A549 (cell line): ENCODE data around the gene FCN1. TPM values are rescaled to one million over a fixed set of nuclear protein-coding genes. Genes with fewer than 3 reads are reported as not detected.

ENCODE experiments used
- ATAC-seq, 2 experiments: fragments of 200-7000 bp in 1 of 2; fragments of >200 bp in 1 of 2; cut with Nextera tagmentation in 1 of 2; cut with Tn5 transposase in 1 of 2; 3 replicates each; pipeline versions ENCODE4 v1.8.0 to v1.9.1; 2018 to 2020; ENCODE audit warnings: mild to moderate bottlenecking in 1 of 2, moderate library complexity in 1 of 2
- CTCF ChIA-PET: fragments of 300-600 bp; sonication (Branson Sonifier 250); formaldehyde crosslinking; extraction: SDS; loops from one replicate; lab custom pipeline; 2021; ENCODE audit warnings: antibody characterized with exemption, inconsistent platforms; lab: Yijun Ruan, JAX
- POLR2A ChIA-PET: fragments of 350-600 bp; formaldehyde crosslinking; extraction: SDS; loops from one replicate; lab custom pipeline; 2021; ENCODE audit warnings: antibody characterized with exemption, inconsistent platforms; lab: Yijun Ruan, JAX
- DNase-seq, 2 experiments: peaks; one replicate each; pipeline versions ENCODE4 v3.0.0 to v3.0.0-alpha.2; 2011 to 2016; ENCODE audit warnings: low read depth in 1 of 2, low spot score in 1 of 2
- FAIRE-seq: peaks from 2 replicates; lab custom pipeline; 2011; peaks lifted over from hg19 to GRCh38; lab: Jason Lieb, UNC
- H3K27ac ChIP-seq, 2 experiments: fragments of >200 bp; sonication (Bioruptor Twin); formaldehyde crosslinking; 3 replicates each; pipeline ENCODE4 v1.5.1; 2016 to 2017
- H3K4me1 ChIP-seq: fragments of >200 bp; sonication (Bioruptor Twin); formaldehyde crosslinking; 3 replicates; pipeline ENCODE4 v1.6.1; 2016
- H3K4me2 ChIP-seq: fragments of >200 bp; sonication (Bioruptor Twin); formaldehyde crosslinking; 3 replicates; pipeline ENCODE4 v1.6.1; 2016
- H3K4me3 ChIP-seq: fragments of >200 bp; sonication (Bioruptor Twin); formaldehyde crosslinking; 3 replicates; pipeline ENCODE4 v1.5.1; 2016
- H3K9me3 ChIP-seq: fragments of >200 bp; sonication (Bioruptor Twin); formaldehyde crosslinking; 3 replicates; pipeline ENCODE4 v1.6.1; 2016
- CBX2 ChIP-seq: fragments of 200-600 bp; sonication (generic); IDR thresholded peaks from 2 replicates; pipeline ENCODE4 v1.6.1; 2016; ENCODE audit warnings: low read depth, mild to moderate bottlenecking, borderline replicate concordance
- CBX8 ChIP-seq: fragments of 200-600 bp; sonication (generic); IDR thresholded peaks from 2 replicates; pipeline ENCODE4 v1.6.1; 2016
- EHF ChIP-seq: fragments of 250-450 bp; sonication (Bioruptor Pico); IDR thresholded peaks from 2 replicates; pipeline ENCODE4 v1.5.0; 2020; ENCODE audit warnings: mild to moderate bottlenecking
- EHMT2 ChIP-seq: fragments of 200-600 bp; sonication (generic); IDR thresholded peaks from 2 replicates; pipeline ENCODE4 v1.6.1; 2016; ENCODE audit warnings: antibody characterized with exemption, low read depth, mild to moderate bottlenecking, moderate library complexity
- EP300 ChIP-seq, 2 experiments: fragments of >200 bp; sonication (Bioruptor Twin); formaldehyde crosslinking; IDR thresholded peaks; 2 replicates in 1 of 2; 3 replicates in 1 of 2; pipeline ENCODE4 v1.6.1; 2016 to 2017
- ESRRA ChIP-seq: fragments of 150-350 bp; IDR thresholded peaks from 2 replicates; pipeline ENCODE4 v1.6.1; 2014; ENCODE audit warnings: mild to moderate bottlenecking, low read length, borderline replicate concordance
- FOXS1 ChIP-seq: fragments of 250-450 bp; sonication (Bioruptor Pico); IDR thresholded peaks from 2 replicates; pipeline ENCODE4 v1.5.0; 2020; ENCODE audit warnings: mild to moderate bottlenecking, moderate library complexity
- GATA3 ChIP-seq: IDR thresholded peaks from 2 replicates; pipeline ENCODE4 v1.6.1; 2012; ENCODE audit warnings: borderline replicate concordance
- HDAC2 ChIP-seq: fragments of 200-600 bp; sonication (generic); IDR thresholded peaks from 2 replicates; pipeline ENCODE4 v1.6.1; 2016
- HOXA7 ChIP-seq: fragments of 250-450 bp; sonication (Bioruptor Pico); IDR thresholded peaks from 2 replicates; pipeline ENCODE4 v1.5.0; 2020; ENCODE audit warnings: mild to moderate bottlenecking, moderate library complexity
- HOXB13 ChIP-seq: fragments of 250-450 bp; sonication (Bioruptor Pico); IDR thresholded peaks from 2 replicates; pipeline ENCODE4 v1.5.0; 2020; ENCODE audit warnings: low read depth, mild to moderate bottlenecking, moderate library complexity
- HOXB5 ChIP-seq: fragments of 250-450 bp; sonication (Bioruptor Pico); IDR thresholded peaks from 2 replicates; pipeline ENCODE4 v1.5.0; 2020; ENCODE audit warnings: mild to moderate bottlenecking, moderate library complexity
- JUN ChIP-seq, 2 experiments: fragments of >200 bp; sonication (Bioruptor Twin); formaldehyde crosslinking; IDR thresholded peaks; 2 replicates in 1 of 2; 3 replicates in 1 of 2; pipeline ENCODE4 v1.6.1; 2016 to 2017
- JUNB ChIP-seq: fragments of >200 bp; sonication (Bioruptor Twin); formaldehyde crosslinking; IDR thresholded peaks from 2 replicates; pipeline ENCODE4 v1.6.1; 2016
- KDM1A ChIP-seq: fragments of 200-600 bp; sonication (generic); IDR thresholded peaks from 2 replicates; pipeline ENCODE4 v1.6.1; 2016; ENCODE audit warnings: low read depth, mild to moderate bottlenecking
- MAZ ChIP-seq: fragments of 150-350 bp; IDR thresholded peaks from 2 replicates; pipeline ENCODE4 v1.6.1; 2014; ENCODE audit warnings: antibody characterized with exemption, low read depth, low read length, borderline replicate concordance
- NR3C1 ChIP-seq: fragments of >200 bp; sonication (Bioruptor Twin); formaldehyde crosslinking; IDR thresholded peaks from 3 replicates; pipeline ENCODE4 v1.6.1; 2017
- POLR2A ChIP-seq: IDR thresholded peaks from 2 replicates; pipeline ENCODE4 v1.6.1; 2012; ENCODE audit warnings: mild to moderate bottlenecking, low read length
- POLR2AphosphoS2 ChIP-seq: conservative IDR thresholded peaks from 2 replicates; pipeline ENCODE4 v1.6.1; 2012; ENCODE audit warnings: low read length, improper control_type of control experiment, inconsistent platforms
- RCOR1 ChIP-seq: fragments of 150-350 bp; IDR thresholded peaks from 2 replicates; pipeline ENCODE4 v1.6.1; 2014; ENCODE audit warnings: antibody characterized with exemption, low read length, low read depth
- RFX5 ChIP-seq: fragments of 450-650 bp; IDR thresholded peaks from 2 replicates; pipeline ENCODE4 v1.7.1; 2014; ENCODE audit warnings: antibody characterized with exemption, mild to moderate bottlenecking, moderate library complexity
- TFCP2L1 ChIP-seq: fragments of 250-450 bp; sonication (Bioruptor Pico); IDR thresholded peaks from 2 replicates; pipeline ENCODE4 v1.5.0; 2021; ENCODE audit warnings: mild to moderate bottlenecking
- TP53 ChIP-seq: fragments of 250-450 bp; sonication (Bioruptor Pico); IDR thresholded peaks from 2 replicates; pipeline ENCODE4 v1.5.0; 2021; ENCODE audit warnings: mild to moderate bottlenecking, moderate library complexity
- WGBS: methylation state at CpG from one replicate; pipeline ENCODE4 v1.1.6; 2017; ENCODE audit errors: missing lambda C conversion rate; 5-methylcytosine and 5-hydroxymethylcytosine counted together
- polyA plus RNA-seq, 4 experiments: library from polyadenylated mRNA; depleted of rRNA in 3 of 4; stranded (reverse); fragments of >200 nt; fragmentation: RNase III in 1 of 4; extraction: RNeasy Plus Mini Kit Qiagen cat#74134 plus additional on column Dnase treatment in 1 of 4; gene quantifications; 2 replicates in 3 of 4; 3 replicates in 1 of 4; pipeline ENCODE4 v1.2.3, GENCODE V29; 2011 to 2017
- TF ChIP-seq, protein P1 (sequence below): fragments of >200 bp; sonication (Bioruptor Twin); formaldehyde crosslinking; IDR thresholded peaks from 3 replicates; pipeline ENCODE4 v1.6.1; 2016
- TF ChIP-seq, protein P2 (sequence below): IDR thresholded peaks from 2 replicates; pipeline ENCODE4 v1.6.1; 2012; ENCODE audit warnings: low read depth, borderline replicate concordance
- TF ChIP-seq, protein P3 (sequence below): fragments of 450-650 bp; IDR thresholded peaks from 2 replicates; pipeline ENCODE4 v1.6.1; 2014; ENCODE audit warnings: antibody characterized with exemption
- TF ChIP-seq, protein P4 (sequence below): fragments of >200 bp; sonication (Bioruptor Twin); formaldehyde crosslinking; IDR thresholded peaks from 3 replicates; pipeline ENCODE4 v1.5.1; 2016
- TF ChIP-seq, protein P5 (sequence below): IDR thresholded peaks from 2 replicates; pipeline ENCODE4 v1.6.1; 2012
- TF ChIP-seq, protein P6 (sequence below): IDR thresholded peaks from 2 replicates; pipeline ENCODE4 v1.6.1; 2012

Gene FCN1
- polyA plus RNA-seq, 2 of the 4 experiments (the other 2 are of a cell fraction) = not detected

DNA sequence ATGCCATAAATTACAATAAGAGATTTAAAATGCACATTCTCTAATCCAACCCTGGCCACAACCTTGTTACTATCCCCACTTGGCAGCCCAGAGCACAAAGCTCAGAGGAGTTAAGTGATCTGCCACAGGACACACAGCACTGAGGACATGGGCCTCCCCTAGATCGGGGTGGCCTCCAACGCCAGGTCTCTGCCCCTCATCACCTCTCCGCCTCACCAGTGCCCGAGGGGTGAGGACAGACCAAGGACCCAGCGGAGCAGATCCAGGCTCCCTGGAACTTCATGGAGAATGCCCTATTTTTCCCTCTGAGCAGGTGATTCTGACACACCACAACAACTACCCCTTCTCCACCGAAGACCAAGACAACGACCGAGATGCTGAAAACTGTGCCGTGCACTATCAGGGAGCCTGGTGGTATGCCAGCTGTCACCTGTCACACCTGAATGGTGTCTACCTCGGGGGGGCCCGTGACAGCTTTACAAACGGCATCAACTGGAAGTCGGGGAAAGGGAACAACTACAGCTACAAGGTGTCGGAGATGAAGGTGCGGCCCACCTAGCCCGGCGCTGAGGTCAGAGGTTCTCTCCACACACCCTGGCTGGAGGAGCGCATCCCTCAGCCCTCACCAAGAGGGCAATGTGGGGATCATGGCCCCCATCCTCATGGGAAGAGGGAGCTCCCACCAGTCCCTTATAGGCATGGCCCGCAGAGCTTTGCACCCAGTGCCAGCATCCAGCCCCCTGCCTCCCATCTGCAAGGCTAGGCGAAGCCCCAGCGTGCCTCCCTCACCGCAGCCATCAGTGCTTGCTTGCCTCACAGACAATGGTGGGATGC lies 49.6 kb downstream of the FCN1 start:
- WGBS = 65% methylated on average over 21 of the region's 22 CpGs
- no peak for ATAC-seq

DNA sequence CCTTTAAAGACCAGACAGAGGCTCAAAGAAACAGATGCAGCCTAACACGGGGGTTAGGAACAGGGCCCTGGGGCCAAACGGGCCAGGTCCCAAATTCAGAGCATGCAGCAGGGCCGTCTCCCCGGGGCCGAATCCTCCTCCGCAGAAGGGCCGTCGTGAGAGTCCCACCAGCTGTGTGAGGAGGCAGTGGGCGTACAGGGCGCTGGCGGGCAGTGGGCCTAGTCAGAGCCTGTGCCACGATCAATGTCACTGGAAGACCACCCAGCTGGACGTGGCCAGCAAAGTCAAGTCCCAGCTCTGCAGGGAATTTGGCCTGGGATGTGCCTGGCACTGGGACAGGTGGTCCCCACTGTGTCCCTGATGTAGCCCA lies 52.9 kb downstream of the FCN1 start:
- POLR2A ChIA-PET = no interaction called here
- WGBS = 66% methylated on average over 13 of the region's 13 CpGs

More for the DNA sequence above, 49.6 kb downstream of the FCN1 start:
- H3K4me1 ChIP-seq = no peaks in the 10 kb centered on the region
- CTCF ChIA-PET = interaction anchor here (0.6 to 0.8 kb wide), 2 partner anchors 22 to 170 kb away, joined by 3 to 4 read pairs; no protein-coding TSS in a partner anchor
- POLR2A ChIA-PET = no interaction called here
- H3K4me3 ChIP-seq = no peak overlapping the region
- H3K27ac ChIP-seq = no peak overlapping the region
- H3K9me3 ChIP-seq = no peaks in the 10 kb centered on the region
- no peak overlapping the region for H3K4me2 ChIP-seq
- FAIRE-seq = no peak
- no peak for DNase-seq
- TF ChIP-seq MAZ = no peak
- TF ChIP-seq NR3C1 = no peak
- TF ChIP-seq, protein P1, sequence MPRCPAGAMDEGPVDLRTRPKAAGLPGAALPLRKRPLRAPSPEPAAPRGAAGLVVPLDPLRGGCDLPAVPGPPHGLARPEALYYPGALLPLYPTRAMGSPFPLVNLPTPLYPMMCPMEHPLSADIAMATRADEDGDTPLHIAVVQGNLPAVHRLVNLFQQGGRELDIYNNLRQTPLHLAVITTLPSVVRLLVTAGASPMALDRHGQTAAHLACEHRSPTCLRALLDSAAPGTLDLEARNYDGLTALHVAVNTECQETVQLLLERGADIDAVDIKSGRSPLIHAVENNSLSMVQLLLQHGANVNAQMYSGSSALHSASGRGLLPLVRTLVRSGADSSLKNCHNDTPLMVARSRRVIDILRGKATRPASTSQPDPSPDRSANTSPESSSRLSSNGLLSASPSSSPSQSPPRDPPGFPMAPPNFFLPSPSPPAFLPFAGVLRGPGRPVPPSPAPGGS = no peak
- no peak for TF ChIP-seq ESRRA
- TF ChIP-seq KDM1A = no peak
- no peak for TF ChIP-seq FOXS1 (CRISPR knock-in tag)
- no peak for TF ChIP-seq TP53 (CRISPR knock-in tag)
- TF ChIP-seq HOXA7 (CRISPR knock-in tag) = no peak
- no peak for TF ChIP-seq HDAC2
- no peak for TF ChIP-seq CBX8
- TF ChIP-seq, protein P2, sequence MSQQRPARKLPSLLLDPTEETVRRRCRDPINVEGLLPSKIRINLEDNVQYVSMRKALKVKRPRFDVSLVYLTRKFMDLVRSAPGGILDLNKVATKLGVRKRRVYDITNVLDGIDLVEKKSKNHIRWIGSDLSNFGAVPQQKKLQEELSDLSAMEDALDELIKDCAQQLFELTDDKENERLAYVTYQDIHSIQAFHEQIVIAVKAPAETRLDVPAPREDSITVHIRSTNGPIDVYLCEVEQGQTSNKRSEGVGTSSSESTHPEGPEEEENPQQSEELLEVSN = no peak
- TF ChIP-seq, protein P3, sequence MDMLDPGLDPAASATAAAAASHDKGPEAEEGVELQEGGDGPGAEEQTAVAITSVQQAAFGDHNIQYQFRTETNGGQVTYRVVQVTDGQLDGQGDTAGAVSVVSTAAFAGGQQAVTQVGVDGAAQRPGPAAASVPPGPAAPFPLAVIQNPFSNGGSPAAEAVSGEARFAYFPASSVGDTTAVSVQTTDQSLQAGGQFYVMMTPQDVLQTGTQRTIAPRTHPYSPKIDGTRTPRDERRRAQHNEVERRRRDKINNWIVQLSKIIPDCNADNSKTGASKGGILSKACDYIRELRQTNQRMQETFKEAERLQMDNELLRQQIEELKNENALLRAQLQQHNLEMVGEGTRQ = no peak
- no peak for TF ChIP-seq RFX5
- no peak for TF ChIP-seq EP300 (IDR thresholded peaks at IDR 0.05)
- TF ChIP-seq JUN (IDR thresholded peaks at IDR 0.05) = no peak
- TF ChIP-seq EHMT2 = no peak
- TF ChIP-seq JUNB = no peak
- TF ChIP-seq, protein P4, sequence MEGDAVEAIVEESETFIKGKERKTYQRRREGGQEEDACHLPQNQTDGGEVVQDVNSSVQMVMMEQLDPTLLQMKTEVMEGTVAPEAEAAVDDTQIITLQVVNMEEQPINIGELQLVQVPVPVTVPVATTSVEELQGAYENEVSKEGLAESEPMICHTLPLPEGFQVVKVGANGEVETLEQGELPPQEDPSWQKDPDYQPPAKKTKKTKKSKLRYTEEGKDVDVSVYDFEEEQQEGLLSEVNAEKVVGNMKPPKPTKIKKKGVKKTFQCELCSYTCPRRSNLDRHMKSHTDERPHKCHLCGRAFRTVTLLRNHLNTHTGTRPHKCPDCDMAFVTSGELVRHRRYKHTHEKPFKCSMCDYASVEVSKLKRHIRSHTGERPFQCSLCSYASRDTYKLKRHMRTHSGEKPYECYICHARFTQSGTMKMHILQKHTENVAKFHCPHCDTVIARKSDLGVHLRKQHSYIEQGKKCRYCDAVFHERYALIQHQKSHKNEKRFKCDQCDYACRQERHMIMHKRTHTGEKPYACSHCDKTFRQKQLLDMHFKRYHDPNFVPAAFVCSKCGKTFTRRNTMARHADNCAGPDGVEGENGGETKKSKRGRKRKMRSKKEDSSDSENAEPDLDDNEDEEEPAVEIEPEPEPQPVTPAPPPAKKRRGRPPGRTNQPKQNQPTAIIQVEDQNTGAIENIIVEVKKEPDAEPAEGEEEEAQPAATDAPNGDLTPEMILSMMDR = no peak
- no peak for TF ChIP-seq RCOR1
- TF ChIP-seq, protein P5, sequence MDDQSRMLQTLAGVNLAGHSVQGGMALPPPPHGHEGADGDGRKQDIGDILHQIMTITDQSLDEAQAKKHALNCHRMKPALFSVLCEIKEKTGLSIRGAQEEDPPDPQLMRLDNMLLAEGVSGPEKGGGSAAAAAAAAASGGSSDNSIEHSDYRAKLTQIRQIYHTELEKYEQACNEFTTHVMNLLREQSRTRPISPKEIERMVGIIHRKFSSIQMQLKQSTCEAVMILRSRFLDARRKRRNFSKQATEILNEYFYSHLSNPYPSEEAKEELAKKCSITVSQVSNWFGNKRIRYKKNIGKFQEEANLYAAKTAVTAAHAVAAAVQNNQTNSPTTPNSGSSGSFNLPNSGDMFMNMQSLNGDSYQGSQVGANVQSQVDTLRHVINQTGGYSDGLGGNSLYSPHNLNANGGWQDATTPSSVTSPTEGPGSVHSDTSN = no peak
- TF ChIP-seq, all 56 proteins: peak for 0

More for the DNA sequence above, 52.9 kb downstream of the FCN1 start:
- Histone ChIP-seq H3K4me1 (no peaks in the 10 kb centered on the region), H3K27ac (no peak overlapping the region), H3K9me3 (peaks cover 4% of the 10 kb centered on the region; the same call in 1 of the 3 replicates), H3K4me3 (no peak overlapping the region), H3K4me2 (no peak overlapping the region)
- TF ChIP-seq RCOR1 = no peak
- no peak for TF ChIP-seq CBX2
- TF ChIP-seq TFCP2L1 = no peak
- no peak for TF ChIP-seq EP300 (IDR thresholded peaks at IDR 0.05)
- TF ChIP-seq HOXB5 (CRISPR knock-in tag) = no peak
- no peak for TF ChIP-seq HOXB13
- TF ChIP-seq, protein P6, sequence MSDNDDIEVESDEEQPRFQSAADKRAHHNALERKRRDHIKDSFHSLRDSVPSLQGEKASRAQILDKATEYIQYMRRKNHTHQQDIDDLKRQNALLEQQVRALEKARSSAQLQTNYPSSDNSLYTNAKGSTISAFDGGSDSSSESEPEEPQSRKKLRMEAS = no peak
- no peak for TF ChIP-seq GATA3
- no peak for TF ChIP-seq EHF
- TF ChIP-seq POLR2A = no peak
- no peak for TF ChIP-seq POLR2AphosphoS2
- TF ChIP-seq JUN (IDR thresholded peaks at IDR 0.05) = no peak
- FAIRE-seq (no peak), ATAC-seq (no peak), DNase-seq (no peak)
- CTCF ChIA-PET = interaction anchor here (0.7 to 1.2 kb wide), 2 partner anchors 9 to 122 kb away, joined by 3 read pairs; no protein-coding TSS in a partner anchor
